ENCODE results near the gene UROC1. TPM values are rescaled to one million over a fixed set of nuclear protein-coding genes. Genes with fewer than 3 reads are reported as not detected.

Gene UROC1
- total and polyA plus RNA-seq, 8 donors = 0.09 TPM; not detected in 7

- WGBS, 2 donors = 90 to 95% methylated on average over 14 of the region's 14 CpGs
- intact Hi-C loops (cut with DNase I) = no loop called here
- peaks cover 0 to 33% (median 4%) of the 10 kb centered on the region in 3 donors for H3K36me3 ChIP-seq
- no peak overlapping the region for H3K4me3 ChIP-seq
- H3K4me1 ChIP-seq = no peaks in the 10 kb centered on the region
- DNase-seq = peak in 2 of 6 donors; percentile 5 to 6
- TF ChIP-seq CTCF (IDR thresholded peaks at IDR 0.05) = no peak
- ATAC-seq = no peak
- H3K27ac ChIP-seq = no peak overlapping the region
- H3K9me3 ChIP-seq = no peaks in the 10 kb centered on the region
- no peaks in the 10 kb centered on the region for H3K27me3 ChIP-seq
- no peak for FAIRE-seq
Measured at GRCh38 chr3:126435456-126436315, 81.9 kb downstream of the UROC1 start.

- no peaks in the 10 kb centered on the region for H3K4me1 ChIP-seq
- H3K4me3 ChIP-seq = no peak overlapping the region
- intact Hi-C loops (cut with DNase I) = no loop called here
- WGBS, 2 donors = 90 to 94% methylated on average over 8 of the region's 8 CpGs
- TF ChIP-seq CTCF (IDR thresholded peaks at IDR 0.05) = no peak
- no peak for FAIRE-seq
- no peak overlapping the region for H3K27ac ChIP-seq
- ATAC-seq = no peak
- DNase-seq = peak in 2 of 6 donors; percentile 6
- H3K36me3 ChIP-seq = peaks cover 0 to 33% (median 4%) of the 10 kb centered on the region in 3 donors
- H3K27me3 ChIP-seq = no peaks in the 10 kb centered on the region
- H3K9me3 ChIP-seq = no peaks in the 10 kb centered on the region
Measured at GRCh38 chr3:126434931-126435411, 82.6 kb downstream of the UROC1 start.

GRCh38 chr3:126434264-126434590 is 83.3 kb downstream of the UROC1 start:
- no peaks in the 10 kb centered on the region for H3K4me1 ChIP-seq
- no peaks in the 10 kb centered on the region for H3K9me3 ChIP-seq
- H3K4me3 ChIP-seq = no peak overlapping the region
- WGBS, 2 donors = 91 to 97% methylated on average over 6 of the region's 6 CpGs
- no peak for TF ChIP-seq CTCF (IDR thresholded peaks at IDR 0.05)
- no peaks in the 10 kb centered on the region for H3K27me3 ChIP-seq
- peaks cover 0 to 30% (median 4%) of the 10 kb centered on the region in 3 donors for H3K36me3 ChIP-seq
- ATAC-seq (no peak), FAIRE-seq (no peak), DNase-seq (peak in 1 of 6 donors; percentile 44)
- no peak overlapping the region for H3K27ac ChIP-seq
- intact Hi-C loops (cut with DNase I) = no loop called here

- ATAC-seq = peak in 1 of 4 donors; percentile 30
- Histone ChIP-seq H3K4me1 (no peaks in the 10 kb centered on the region), H3K36me3 (peaks cover 0 to 25% (median 2%) of the 10 kb centered on the region in 3 donors), H3K9me3 (no peaks in the 10 kb centered on the region), H3K4me3 (no peak overlapping the region), H3K27me3 (no peaks in the 10 kb centered on the region), H3K27ac (no peak overlapping the region)
- intact Hi-C loops (cut with DNase I) = no loop called here
- DNase-seq = peak in 2 of 6 donors; percentile 8 to 64
- FAIRE-seq = no peak
- WGBS, 2 donors = 89 to 98% methylated on average over 12 to 13 of the region's 13 CpGs
- TF ChIP-seq CTCF (IDR thresholded peaks at IDR 0.05) = no peak
Measured at GRCh38 chr3:126433496-126434263, 83.9 kb downstream of the UROC1 start.
